ENCODE data around the gene MCOLN3. TPM values are rescaled to one million over a fixed set of nuclear protein-coding genes. Genes with fewer than 3 reads are reported as not detected.

MCOLN3 gene, protein sequence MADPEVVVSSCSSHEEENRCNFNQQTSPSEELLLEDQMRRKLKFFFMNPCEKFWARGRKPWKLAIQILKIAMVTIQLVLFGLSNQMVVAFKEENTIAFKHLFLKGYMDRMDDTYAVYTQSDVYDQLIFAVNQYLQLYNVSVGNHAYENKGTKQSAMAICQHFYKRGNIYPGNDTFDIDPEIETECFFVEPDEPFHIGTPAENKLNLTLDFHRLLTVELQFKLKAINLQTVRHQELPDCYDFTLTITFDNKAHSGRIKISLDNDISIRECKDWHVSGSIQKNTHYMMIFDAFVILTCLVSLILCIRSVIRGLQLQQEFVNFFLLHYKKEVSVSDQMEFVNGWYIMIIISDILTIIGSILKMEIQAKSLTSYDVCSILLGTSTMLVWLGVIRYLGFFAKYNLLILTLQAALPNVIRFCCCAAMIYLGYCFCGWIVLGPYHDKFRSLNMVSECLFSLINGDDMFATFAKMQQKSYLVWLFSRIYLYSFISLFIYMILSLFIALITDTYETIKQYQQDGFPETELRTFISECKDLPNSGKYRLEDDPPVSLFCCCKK
- polyA plus RNA-seq (2013, experiment 1 of 2; ENCODE audit: insufficient read length), result 0.04 TPM
- polyA plus RNA-seq (2013, experiment 2 of 2; ENCODE audit: insufficient read length), result 0.32 TPM

DNA sequence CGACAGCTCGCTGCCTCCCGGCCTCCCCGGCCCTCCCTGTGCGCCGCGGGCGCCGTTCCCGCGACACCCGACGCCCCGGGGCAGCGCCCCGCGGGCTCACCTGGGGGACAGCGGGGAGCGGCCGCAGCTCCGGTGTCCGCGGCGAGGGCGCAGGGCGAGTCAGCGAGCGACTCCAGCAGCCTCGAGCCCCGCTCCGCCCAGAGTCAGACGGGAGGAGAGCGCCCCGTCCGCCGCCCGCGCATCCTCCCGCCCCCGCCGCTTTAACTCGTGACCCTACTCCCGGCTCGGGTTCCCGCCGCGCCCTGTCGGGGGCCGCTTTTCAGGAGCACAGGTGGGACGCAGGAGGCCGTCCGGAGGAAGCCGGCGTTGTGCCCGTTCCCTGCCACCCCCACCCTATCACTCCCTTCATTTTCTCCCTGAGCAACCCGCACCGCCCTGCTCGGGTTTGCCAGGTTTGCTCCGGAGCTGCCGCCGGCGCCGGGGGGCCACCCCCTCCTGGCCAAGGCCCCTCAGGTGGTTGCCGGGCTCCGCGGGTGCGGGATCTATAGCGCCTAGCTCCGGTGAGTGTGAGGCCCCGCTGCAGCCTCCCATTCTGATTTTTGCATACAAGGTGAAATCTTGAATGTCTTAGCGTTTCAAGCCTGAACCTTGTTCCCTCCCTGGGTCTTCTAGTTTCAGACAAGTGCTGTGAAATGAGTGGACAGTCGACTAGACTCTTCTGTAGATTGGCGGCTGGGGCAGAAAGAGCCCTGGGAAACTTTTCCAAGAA, at the start of gene MCOLN3:
MCOLN3 (minus strand) TSS at position 205 of the 769 bp plus-strand sequence. CDS start 3,140 bp downstream, outside the sequence.
- no peak for DNase-seq

DNA sequence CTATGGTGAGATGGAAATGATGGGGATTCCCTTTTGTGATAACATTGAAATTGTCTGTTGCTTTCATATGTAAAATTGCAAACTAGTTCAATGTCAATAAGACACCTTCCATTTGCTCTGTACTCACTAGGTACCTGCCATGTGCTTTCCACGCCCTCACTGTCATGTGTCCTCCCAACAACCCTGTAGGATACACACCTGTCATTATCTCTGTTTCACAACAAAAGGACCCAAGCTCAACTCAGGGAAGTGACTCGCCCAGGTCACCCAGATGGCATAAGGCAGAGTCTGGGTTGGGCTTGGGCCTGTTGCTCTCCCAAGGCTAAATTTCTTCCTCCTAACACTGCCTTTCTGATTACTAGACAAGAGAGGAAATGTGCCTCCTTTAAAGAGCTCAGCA, 45.3 kb upstream of the MCOLN3 start:
- no peak for DNase-seq

DNA sequence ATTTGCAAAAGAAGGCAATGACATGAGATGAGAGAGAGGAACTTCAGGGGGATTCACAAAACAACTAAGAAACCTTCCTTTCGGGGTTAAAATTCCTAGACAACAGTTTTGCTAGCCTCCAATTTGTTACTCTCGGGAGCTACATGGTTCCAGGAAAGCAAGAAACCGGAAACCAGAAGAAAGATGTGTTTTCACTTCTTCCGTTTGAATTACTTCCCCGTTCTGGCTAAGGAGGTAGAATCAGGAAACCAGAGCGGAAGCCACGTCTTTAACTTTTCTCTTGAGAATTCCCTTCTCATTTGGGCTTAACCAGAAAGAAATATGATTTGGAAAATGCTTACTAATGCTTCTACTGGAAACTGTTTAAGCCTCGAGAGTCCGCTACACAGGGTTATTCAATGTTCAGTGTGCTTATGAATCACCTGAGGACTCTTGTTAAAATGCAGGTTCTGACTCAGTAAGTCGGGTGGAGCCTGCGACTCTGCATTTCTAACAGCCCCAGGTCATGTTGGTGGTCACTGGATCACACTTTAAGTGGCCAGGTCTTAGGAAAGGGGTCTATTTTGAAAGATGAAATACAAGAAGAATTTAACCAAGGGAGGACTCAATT, 43.5 kb upstream of the MCOLN3 start:
- DNase-seq, result no peak

DNA sequence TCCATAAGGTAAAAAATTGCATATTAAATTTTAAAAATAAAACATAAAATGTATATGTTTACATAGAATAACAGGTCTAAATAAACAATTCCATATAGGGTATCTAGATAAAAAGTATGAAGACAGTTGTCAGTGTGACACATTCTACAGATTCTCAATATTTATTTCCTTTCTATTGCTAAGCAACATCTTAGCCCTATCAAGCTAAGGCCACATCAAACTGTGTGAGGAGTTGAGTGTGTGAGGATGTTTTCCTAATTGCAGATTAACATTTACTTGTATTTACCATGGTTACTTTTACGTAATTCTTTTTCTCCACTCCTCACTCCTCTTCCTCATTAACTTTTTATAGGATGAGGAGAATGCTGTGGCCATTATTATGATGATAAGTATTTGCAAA, 41.9 kb upstream of the MCOLN3 start:
- DNase-seq, result no peak

DNA sequence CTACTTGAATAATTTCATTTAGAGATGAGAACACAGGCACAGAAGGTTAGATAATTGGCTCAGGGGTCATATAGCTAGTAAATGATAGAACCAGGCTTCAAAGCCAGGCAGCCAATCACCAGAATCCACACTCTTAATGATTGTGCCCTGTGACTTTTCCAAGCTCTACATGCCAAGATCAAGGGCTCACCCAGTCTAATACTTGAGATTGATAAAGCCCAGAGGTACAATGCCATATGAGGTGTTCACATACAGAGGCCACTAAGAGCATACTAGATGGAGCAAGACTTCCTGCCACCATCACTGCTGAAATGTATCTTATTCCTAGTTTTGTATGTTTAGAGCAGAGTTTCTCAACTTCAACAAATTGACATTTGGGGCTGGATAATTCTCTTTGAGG, 40.9 kb upstream of the MCOLN3 start:
- DNase-seq, result no peak

DNA sequence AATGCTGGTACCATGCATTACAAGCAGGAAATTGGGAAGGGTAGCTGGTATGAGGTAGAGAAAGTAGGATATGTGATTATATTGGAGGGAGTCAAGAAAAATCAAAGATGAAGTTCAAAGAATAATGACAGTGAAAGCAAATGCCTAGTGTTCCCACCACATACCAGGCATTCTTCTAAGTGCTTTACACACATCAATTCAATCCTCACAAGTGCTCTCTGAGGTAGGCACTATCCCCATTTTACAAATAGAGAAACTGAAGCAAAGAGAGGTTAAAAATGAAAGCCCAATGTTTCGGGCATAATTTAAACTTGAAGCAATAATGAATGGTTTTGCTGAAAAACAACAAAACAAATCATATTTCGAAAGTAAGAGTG, 40.1 kb upstream of the MCOLN3 start:
- no peak for DNase-seq

DNA sequence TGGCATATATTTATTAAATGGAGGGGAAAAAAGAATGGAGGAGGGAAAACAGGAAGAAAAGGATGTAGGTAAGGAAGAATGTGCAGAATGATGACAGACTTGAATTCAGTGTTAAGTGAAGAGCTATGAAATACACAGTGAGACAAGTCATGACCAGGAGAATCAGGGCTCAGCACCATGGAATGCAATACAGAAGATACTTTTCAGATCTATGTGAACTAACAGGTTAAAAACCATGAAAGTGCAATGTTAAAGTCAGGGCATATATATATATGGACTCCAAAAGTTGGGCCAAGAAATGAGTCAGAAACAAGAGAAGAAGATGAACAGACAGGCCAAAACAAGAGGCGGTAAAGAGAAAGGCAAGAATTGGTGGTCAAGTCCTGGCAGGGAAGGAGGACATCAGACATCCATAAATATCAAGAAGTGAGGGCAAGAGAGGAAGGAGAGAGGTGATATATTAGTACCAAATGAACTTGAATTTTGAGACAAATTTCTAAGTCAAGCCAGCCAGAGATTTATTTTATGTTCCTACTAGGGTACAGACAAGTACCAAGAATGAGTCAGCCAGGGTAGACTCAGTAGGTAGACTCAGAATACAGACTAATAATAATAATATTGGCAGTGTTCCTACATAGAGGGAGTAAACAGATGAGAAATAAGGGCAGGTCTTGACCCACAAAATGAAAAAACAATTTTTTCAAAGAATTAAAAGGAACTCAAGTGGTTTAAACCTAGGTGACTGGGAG, 39.5 kb upstream of the MCOLN3 start:
- DNase-seq, result no peak

DNA sequence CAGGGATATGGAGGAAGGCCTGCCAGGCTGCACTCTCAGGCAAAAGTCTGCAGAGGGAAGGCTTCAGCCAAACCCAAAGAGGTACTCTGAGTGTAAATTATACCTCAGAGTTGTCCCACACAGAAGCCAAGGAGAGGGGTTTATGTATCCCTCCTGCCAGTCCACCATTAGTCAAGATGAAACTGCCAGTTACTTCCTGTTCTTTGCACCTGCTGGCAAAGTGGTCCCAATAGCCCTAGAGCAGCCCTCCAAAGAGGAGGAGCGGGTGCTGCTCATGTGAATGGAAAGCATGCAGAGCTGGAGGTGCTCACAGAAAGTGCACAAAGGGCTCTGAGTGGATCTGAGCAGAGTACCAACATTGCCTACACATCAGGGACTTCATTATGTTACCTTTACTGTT, 37.1 kb upstream of the MCOLN3 start:
- no peak for DNase-seq

DNA sequence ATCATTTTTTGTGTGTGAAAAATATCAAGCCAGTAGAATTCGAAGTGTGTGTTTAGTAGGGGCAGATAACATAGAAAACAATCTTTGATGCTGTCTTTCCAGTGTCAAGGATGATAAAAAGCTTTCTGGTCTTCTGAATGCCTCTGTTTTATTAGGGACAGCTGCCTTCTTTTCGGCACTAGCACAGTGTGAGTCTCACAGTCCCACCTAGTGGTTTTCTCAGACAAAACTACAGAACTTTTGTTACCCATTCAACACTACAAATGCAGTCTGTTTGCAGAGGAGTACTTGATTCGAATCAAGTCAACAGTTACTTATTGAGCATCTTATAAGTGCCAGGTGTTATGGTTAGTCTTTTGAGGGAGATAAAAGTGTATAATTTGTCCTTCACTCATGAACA, 30.6 kb upstream of the MCOLN3 start:
- peak; percentile 19 for DNase-seq

DNA sequence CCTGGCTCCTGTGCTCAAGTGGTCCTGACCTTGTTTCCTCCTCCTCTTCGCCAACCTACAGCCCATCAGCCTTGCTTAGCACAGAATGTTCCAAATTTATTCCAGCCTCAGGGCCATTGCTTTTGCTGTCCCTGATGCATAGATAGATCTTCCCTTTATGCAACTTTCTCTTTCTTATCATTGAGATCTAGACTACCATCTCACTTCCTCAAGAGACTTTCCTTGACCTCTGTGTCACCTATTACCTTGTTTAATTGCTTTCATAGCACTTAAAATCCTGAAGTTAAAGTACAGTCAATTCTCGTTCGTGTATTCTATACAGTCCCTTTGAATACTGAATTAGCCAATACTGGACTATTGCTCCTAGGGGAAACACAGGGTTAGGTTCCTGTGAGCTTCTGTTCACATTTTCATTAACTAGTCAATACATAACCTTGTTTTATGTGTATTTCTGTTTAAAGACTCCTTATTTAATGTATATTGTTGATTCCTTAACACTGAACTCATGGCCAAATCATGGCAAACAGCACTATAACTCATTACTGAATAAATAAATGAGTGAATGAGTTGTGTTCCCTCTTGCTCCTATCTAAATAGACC, 26.2 kb upstream of the MCOLN3 start:
- DNase-seq, result no peak

DNA sequence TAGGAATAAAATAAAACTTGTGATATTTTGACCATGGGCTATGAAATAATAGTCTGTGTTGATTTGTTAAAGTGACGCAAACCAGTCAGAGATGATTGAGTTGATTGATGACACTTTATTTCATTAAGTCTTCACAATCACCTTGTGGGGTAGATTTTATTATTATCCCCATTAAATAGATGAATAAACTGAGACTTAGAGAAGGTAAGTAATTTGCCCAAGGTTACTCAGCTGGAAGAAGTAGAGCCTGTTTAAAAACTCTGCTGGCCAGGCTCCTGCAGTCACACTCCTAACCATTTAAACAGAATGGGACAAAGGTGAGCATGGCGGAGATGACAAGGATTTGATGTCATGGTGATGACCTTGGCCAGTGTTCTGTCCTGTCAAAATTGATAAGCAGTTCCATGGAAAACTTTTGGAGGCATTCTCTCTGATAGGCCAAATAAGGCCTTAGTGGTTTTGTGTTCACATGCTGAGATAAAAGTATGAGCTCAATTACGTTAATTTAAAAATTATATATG, 22.7 kb upstream of the MCOLN3 start:
- DNase-seq, result no peak

DNA sequence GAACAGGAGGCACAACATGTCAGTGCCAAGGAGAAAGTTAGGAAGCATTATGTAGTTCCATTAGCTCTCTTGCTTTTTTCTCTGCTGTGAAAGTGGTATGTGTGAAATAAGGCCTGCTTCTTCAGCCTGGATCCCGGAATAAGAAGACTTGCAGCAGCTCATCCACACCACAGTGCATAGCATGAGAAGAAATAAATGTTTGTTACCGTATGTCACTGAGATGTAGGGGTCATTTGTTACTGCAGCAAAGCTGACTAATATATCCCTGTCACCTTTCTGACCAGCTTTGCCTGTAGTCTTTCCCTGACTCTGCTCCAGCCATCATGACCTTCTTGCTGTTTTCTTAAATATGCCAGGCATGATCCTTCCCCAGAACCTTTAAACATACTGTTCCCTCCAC, 20.5 kb upstream of the MCOLN3 start:
- DNase-seq, result no peak

DNA sequence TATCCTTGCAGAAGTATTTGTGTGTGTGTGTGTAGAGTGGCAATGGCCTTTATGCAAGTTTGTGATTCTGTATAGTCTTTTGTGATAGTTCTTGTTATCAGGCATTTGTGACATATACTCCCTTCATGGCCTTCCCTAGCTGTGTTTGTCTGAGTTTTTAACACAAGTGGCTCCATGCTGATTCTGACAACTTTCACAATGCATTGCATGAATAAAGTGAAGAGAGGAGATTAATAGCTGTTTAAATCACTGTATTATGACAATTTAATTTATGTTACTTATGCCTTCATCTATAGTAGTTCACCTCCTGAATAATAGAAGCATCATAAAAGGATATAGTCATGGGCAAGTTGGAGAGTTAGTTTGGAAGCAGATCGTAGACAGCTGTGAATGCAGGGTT, 17.2 kb upstream of the MCOLN3 start:
- DNase-seq, result no peak

DNA sequence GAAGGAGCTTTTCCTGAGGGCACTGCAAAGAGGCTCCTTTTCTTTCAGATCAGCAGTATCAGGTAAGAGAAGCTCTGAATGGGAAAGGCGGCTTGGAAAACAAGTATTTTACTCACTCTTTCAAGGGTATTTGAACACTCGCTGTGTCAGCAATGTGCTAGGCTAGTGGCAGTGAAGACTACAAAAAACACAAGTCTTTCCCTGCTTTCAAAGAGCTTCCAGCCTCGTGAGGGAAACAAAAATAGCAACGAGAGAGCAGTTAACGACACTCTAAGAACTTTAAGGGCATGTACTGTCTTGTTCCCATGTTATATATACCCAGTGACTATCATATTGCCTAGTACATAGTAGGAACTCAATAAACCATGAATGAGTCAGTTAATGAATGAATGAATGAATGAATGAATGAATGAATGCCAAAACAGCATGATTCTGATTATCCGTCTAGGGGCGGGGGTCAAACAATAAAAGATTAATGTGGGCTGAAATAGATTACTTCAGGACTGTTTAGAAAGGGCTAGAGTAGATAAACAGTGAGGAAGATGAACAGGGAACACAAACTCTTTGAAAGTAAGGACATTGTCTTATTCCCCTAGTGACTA, 14.2 kb upstream of the MCOLN3 start:
- no peak for DNase-seq

DNA sequence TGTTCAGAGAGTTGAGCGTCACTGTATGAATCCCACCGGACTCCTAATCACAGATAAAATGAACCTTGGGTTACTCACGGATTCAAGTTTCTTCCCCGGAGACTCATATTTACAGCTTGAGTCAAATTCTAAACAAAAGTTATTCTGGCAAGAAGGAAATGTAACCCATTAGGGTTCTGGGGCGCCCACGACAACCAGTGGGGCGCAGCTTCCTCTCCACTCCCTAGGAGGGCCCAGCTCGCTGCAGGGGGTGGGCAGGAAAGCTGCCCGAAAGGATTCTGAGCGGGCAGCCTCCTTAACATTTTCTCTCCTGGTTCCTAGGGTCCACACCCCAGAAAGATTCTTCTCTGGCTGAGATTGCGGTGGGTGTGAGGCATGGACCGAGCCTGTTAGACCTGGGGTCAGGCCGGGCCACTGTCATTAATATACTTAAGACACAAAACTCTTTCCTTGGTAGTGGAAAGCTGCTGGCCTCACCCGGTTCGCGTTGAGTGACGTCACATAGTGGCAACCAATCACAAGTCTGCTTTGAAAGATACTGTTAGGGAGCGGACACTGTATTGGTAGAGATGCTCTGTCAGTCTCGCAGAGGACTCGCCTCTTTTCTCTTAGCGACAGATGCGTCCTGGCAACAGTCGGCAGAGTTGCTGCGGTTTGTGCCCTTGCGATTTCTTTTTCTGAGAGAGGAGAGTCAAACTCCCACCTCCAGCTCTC, 13.6 kb upstream of the MCOLN3 start:
- peak; percentile 98 for DNase-seq

DNA sequence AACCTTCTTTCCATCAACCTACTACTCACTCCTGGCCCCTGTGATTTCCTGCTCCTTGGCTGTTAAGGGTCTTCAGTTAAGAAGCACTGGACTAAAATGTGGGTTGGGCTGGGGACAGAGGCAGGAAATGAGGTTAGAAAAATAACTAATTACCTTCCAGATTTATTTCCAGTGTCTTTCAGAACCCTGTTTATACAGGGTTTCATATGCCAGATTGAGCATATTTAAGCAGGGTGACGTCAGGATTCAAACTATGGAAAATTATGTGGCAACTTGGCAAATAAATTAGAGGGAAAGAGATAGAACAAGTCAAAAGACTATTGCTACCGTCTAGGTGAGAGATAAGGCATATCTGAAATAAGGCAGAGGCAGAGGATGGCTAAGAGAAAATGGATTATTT, 11.7 kb upstream of the MCOLN3 start:
- no peak for DNase-seq

DNA sequence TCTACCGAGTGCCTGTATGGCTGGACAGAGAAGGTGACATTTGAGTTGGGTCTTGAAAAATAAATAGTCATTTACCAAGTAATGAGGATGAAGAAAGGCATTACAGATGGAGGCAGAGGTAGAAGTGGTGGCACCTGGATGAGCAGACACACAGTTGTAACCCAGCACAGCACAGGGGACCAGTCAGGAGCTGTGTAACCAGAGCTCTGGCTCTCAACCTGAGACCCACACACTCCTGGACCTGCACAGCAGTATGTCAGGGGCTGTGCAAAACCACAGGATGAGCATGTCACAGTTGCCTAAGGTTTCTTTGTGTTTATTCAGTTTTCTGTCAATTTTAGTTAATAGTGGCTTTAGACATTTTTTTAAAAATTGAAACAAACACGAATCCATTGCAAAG, 11.3 kb upstream of the MCOLN3 start:
- no peak for DNase-seq

DNA sequence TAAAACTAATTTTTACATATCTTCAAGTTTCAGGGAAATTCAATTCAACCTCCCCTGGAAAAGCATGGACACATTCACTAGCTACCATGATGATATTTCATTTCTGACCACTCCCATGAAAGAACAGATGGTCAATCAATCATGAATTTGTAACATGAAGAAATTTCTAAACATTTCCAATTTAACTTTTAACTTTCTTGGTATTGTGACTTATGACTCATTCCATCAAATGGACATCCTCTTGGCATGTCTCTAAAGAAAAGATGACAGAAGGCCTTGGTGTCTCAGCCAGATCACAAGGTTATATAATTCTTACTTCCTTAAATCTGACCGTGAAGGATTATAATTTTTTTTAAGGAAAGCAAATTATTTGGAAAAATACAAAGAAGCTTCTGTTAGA, 10.5 kb upstream of the MCOLN3 start:
- no peak for DNase-seq

DNA sequence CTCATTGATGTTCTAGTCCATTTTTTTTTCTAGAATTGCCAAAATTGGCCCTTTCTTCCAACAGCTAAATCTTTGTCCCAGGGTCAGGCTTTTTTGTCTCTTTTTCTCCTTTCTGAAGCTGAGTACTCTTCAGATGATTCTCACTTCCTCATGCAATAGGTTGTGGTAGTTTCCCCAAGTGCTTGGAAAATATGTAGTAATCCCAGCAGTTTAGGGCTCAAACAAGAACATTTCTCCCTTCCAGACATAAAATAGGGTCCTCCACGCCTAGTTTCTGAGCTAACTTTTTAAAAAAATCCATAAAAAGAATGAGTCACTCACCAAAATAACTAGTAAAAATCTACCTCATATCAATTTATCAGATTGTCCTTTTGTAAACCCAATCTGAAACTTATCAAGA, 10.0 kb upstream of the MCOLN3 start:
- no peak for DNase-seq

DNA sequence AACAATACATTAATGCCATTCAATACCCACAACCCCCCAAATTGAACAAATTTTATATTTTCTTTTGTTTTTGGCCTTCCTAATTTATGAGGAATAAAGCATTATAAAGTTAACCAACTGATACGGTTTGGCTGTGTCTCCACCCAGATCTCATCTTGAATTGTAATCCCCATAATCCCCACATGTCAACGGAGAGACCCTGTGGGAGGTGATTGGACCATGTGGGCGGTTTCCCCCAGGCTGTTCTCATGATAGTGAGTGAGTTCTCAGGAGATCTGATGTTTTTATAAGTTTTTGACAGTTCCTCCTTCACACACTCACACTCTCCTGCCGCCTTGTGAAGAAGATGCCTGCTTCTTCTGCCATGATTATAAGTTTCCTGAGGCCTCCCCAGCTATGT, 6.4 kb upstream of the MCOLN3 start:
- DNase-seq, result no peak

DNA sequence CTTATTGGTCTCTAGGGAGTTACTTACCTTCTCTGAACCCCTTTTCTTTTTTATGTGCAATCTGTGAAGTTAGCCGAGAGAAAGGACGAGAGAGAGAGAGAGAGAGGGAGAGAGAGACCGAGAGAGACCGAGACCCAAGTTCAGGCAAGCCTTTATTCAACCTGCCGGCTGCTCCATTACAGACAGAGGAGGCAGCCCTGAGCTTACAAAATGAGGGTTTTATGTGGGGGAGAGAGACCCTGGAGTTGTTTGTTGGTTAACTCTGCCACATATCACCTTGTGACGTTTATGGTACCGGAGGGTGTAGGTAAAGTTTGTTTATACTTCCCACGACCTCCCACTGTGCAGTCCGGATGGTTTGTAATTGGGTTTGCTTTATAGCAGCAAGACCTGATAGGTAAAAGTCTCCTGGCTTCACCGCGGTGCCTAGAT, 1.5 kb upstream of the MCOLN3 start:
- no peak for DNase-seq
